Measurements from ENCODE around the gene STAU1. TPM values are rescaled to one million over a fixed set of nuclear protein-coding genes. Genes with fewer than 3 reads are reported as not detected.
"Not testable (repeated sequence)": the region's sequence is repeated elsewhere in the genome, so short reads cannot be mapped to it uniquely, and the experiment has no call there.

The STAU1 gene
- total RNA-seq, 1 donor from 2014 or later, result 27.1 TPM

- not testable (repeated sequence) for H3K27ac ChIP-seq (ENCODE audit: low read depth, low read length); H3K9ac ChIP-seq (ENCODE audit: low read depth in 1 of 3, low read length in 3 of 3); H3K4me1 ChIP-seq (ENCODE audit: control insufficient read depth in 3 of 3, insufficient read depth in 3 of 3, low read length in 3 of 3); H3K4me3 ChIP-seq (ENCODE audit: low read length in 3 of 3); H3K9me3 ChIP-seq (ENCODE audit: control insufficient read depth in 3 of 3, low read length in 3 of 3); H3K27me3 ChIP-seq (ENCODE audit: control insufficient read depth in 3 of 3, insufficient read depth in 3 of 3, low read length in 3 of 3)
- H3K36me3 ChIP-seq (ENCODE audit: control insufficient read depth in 3 of 3, insufficient read depth in 3 of 3, low read length in 3 of 3), result peaks cover 10 to 23% (median 17%) of the 10 kb centered on the region in 3 donors
These were observed 53.3 kb downstream of the STAU1 start for GRCh38 chr20:49134797-49135196.

- H3K9me3 ChIP-seq (ENCODE audit: control insufficient read depth in 3 of 3, low read length in 3 of 3), result no peaks in the 10 kb centered on the region
- no peaks in the 10 kb centered on the region for H3K27me3 ChIP-seq (ENCODE audit: control insufficient read depth in 3 of 3, insufficient read depth in 3 of 3, low read length in 3 of 3)
- peak overlapping the region in 1 of 3 donors; percentile 46 for H3K9ac ChIP-seq (ENCODE audit: low read depth in 1 of 3, low read length in 3 of 3)
- H3K4me3 ChIP-seq (ENCODE audit: low read length in 3 of 3), result no peak overlapping the region
- H3K4me1 ChIP-seq (ENCODE audit: control insufficient read depth in 3 of 3, insufficient read depth in 3 of 3, low read length in 3 of 3), result peaks cover 0 to 4% (median 3%) of the 10 kb centered on the region in 3 donors
- H3K36me3 ChIP-seq (ENCODE audit: control insufficient read depth in 3 of 3, insufficient read depth in 3 of 3, low read length in 3 of 3), result peaks cover 8 to 23% (median 17%) of the 10 kb centered on the region in 3 donors
- no peak overlapping the region for H3K27ac ChIP-seq (ENCODE audit: low read depth, low read length)
These were observed 54.6 kb downstream of the STAU1 start for GRCh38 chr20:49133571-49133970.

GRCh38 chr20:49132995-49133478 is 55.1 kb downstream of the STAU1 start:
- Histone ChIP-seq H3K4me3 (ENCODE audit: low read length in 3 of 3) (no peak overlapping the region), H3K9ac (ENCODE audit: low read depth in 1 of 3, low read length in 3 of 3) (peak overlapping the region in 1 of 3 donors; percentile 46), H3K36me3 (ENCODE audit: control insufficient read depth in 3 of 3, insufficient read depth in 3 of 3, low read length in 3 of 3) (peaks cover 8 to 23% (median 17%) of the 10 kb centered on the region in 3 donors), H3K9me3 (ENCODE audit: control insufficient read depth in 3 of 3, low read length in 3 of 3) (no peaks in the 10 kb centered on the region), H3K27me3 (ENCODE audit: control insufficient read depth in 3 of 3, insufficient read depth in 3 of 3, low read length in 3 of 3) (no peaks in the 10 kb centered on the region), H3K4me1 (ENCODE audit: control insufficient read depth in 3 of 3, insufficient read depth in 3 of 3, low read length in 3 of 3) (peaks cover 0 to 4% (median 3%) of the 10 kb centered on the region in 3 donors), H3K27ac (ENCODE audit: low read depth, low read length) (no peak overlapping the region)

GRCh38 chr20:49123982-49124381 is 64.2 kb downstream of the STAU1 start:
- no peak overlapping the region for H3K9ac ChIP-seq (ENCODE audit: low read depth in 1 of 3, low read length in 3 of 3)
- no peaks in the 10 kb centered on the region for H3K4me1 ChIP-seq (ENCODE audit: control insufficient read depth in 3 of 3, insufficient read depth in 3 of 3, low read length in 3 of 3)
- no peaks in the 10 kb centered on the region for H3K9me3 ChIP-seq (ENCODE audit: control insufficient read depth in 3 of 3, low read length in 3 of 3)
- no peak overlapping the region for H3K4me3 ChIP-seq (ENCODE audit: low read length in 3 of 3)
- peaks cover 25 to 34% (median 25%) of the 10 kb centered on the region in 3 donors for H3K36me3 ChIP-seq (ENCODE audit: control insufficient read depth in 3 of 3, insufficient read depth in 3 of 3, low read length in 3 of 3)
- no peaks in the 10 kb centered on the region for H3K27me3 ChIP-seq (ENCODE audit: control insufficient read depth in 3 of 3, insufficient read depth in 3 of 3, low read length in 3 of 3)
- no peak overlapping the region for H3K27ac ChIP-seq (ENCODE audit: low read depth, low read length)

- peaks cover 33 to 44% (median 35%) of the 10 kb centered on the region in 3 donors for H3K36me3 ChIP-seq (ENCODE audit: control insufficient read depth in 3 of 3, insufficient read depth in 3 of 3, low read length in 3 of 3)
- H3K4me1 ChIP-seq (ENCODE audit: control insufficient read depth in 3 of 3, insufficient read depth in 3 of 3, low read length in 3 of 3), result no peaks in the 10 kb centered on the region
- no peak overlapping the region for H3K27ac ChIP-seq (ENCODE audit: low read depth, low read length)
These were observed 65.2 kb downstream of the STAU1 start for GRCh38 chr20:49122920-49123319.

GRCh38 chr20:49119988-49120387 is 68.1 kb downstream of the STAU1 start:
- Histone ChIP-seq H3K27me3 (ENCODE audit: control insufficient read depth in 3 of 3, insufficient read depth in 3 of 3, low read length in 3 of 3) (no peaks in the 10 kb centered on the region), H3K27ac (ENCODE audit: low read depth, low read length) (no peak overlapping the region), H3K9me3 (ENCODE audit: control insufficient read depth in 3 of 3, low read length in 3 of 3) (no peaks in the 10 kb centered on the region), H3K4me3 (ENCODE audit: low read length in 3 of 3) (no peak overlapping the region), H3K36me3 (ENCODE audit: control insufficient read depth in 3 of 3, insufficient read depth in 3 of 3, low read length in 3 of 3) (peaks cover 56 to 68% (median 58%) of the 10 kb centered on the region in 3 donors), H3K4me1 (ENCODE audit: control insufficient read depth in 3 of 3, insufficient read depth in 3 of 3, low read length in 3 of 3) (no peaks in the 10 kb centered on the region), H3K9ac (ENCODE audit: low read depth in 1 of 3, low read length in 3 of 3) (no peak overlapping the region)

More at GRCh38 chr20:49122920-49123319, 65.2 kb downstream of the STAU1 start:
- H3K9me3 ChIP-seq (ENCODE audit: control insufficient read depth in 3 of 3, low read length in 3 of 3), result no peaks in the 10 kb centered on the region
- H3K4me3 ChIP-seq (ENCODE audit: low read length in 3 of 3), result no peak overlapping the region
- H3K9ac ChIP-seq (ENCODE audit: low read depth in 1 of 3, low read length in 3 of 3), result no peak overlapping the region
- no peaks in the 10 kb centered on the region for H3K27me3 ChIP-seq (ENCODE audit: control insufficient read depth in 3 of 3, insufficient read depth in 3 of 3, low read length in 3 of 3)

- Histone ChIP-seq H3K36me3 (ENCODE audit: control insufficient read depth in 3 of 3, insufficient read depth in 3 of 3, low read length in 3 of 3) (peaks cover 57 to 65% (median 61%) of the 10 kb centered on the region in 3 donors), H3K4me3 (ENCODE audit: low read length in 3 of 3) (no peak overlapping the region), H3K27me3 (ENCODE audit: control insufficient read depth in 3 of 3, insufficient read depth in 3 of 3, low read length in 3 of 3) (no peaks in the 10 kb centered on the region), H3K9me3 (ENCODE audit: control insufficient read depth in 3 of 3, low read length in 3 of 3) (no peaks in the 10 kb centered on the region), H3K4me1 (ENCODE audit: control insufficient read depth in 3 of 3, insufficient read depth in 3 of 3, low read length in 3 of 3) (no peaks in the 10 kb centered on the region), H3K9ac (ENCODE audit: low read depth in 1 of 3, low read length in 3 of 3) (no peak overlapping the region), H3K27ac (ENCODE audit: low read depth, low read length) (no peak overlapping the region)
These were observed 69.8 kb downstream of the STAU1 start for GRCh38 chr20:49118307-49118706.

- Histone ChIP-seq H3K27ac (ENCODE audit: low read depth, low read length) (no peak overlapping the region), H3K4me1 (ENCODE audit: control insufficient read depth in 3 of 3, insufficient read depth in 3 of 3, low read length in 3 of 3) (no peaks in the 10 kb centered on the region), H3K36me3 (ENCODE audit: control insufficient read depth in 3 of 3, insufficient read depth in 3 of 3, low read length in 3 of 3) (peaks cover 64 to 69% (median 66%) of the 10 kb centered on the region in 3 donors), H3K9me3 (ENCODE audit: control insufficient read depth in 3 of 3, low read length in 3 of 3) (no peaks in the 10 kb centered on the region), H3K27me3 (ENCODE audit: control insufficient read depth in 3 of 3, insufficient read depth in 3 of 3, low read length in 3 of 3) (no peaks in the 10 kb centered on the region), H3K4me3 (ENCODE audit: low read length in 3 of 3) (no peak overlapping the region), H3K9ac (ENCODE audit: low read depth in 1 of 3, low read length in 3 of 3) (no peak overlapping the region)
These were observed 72.6 kb downstream of the STAU1 start for GRCh38 chr20:49115564-49115963.

- H3K9ac ChIP-seq (ENCODE audit: low read depth in 1 of 3, low read length in 3 of 3), result no peak overlapping the region
- no peaks in the 10 kb centered on the region for H3K4me1 ChIP-seq (ENCODE audit: control insufficient read depth in 3 of 3, insufficient read depth in 3 of 3, low read length in 3 of 3)
- H3K27me3 ChIP-seq (ENCODE audit: control insufficient read depth in 3 of 3, insufficient read depth in 3 of 3, low read length in 3 of 3), result no peaks in the 10 kb centered on the region
- peaks cover 44 to 49% (median 44%) of the 10 kb centered on the region in 3 donors for H3K36me3 ChIP-seq (ENCODE audit: control insufficient read depth in 3 of 3, insufficient read depth in 3 of 3, low read length in 3 of 3)
- H3K4me3 ChIP-seq (ENCODE audit: low read length in 3 of 3), result no peak overlapping the region
- no peaks in the 10 kb centered on the region for H3K9me3 ChIP-seq (ENCODE audit: control insufficient read depth in 3 of 3, low read length in 3 of 3)
- no peak overlapping the region for H3K27ac ChIP-seq (ENCODE audit: low read depth, low read length)
These were observed 75.4 kb downstream of the STAU1 start for GRCh38 chr20:49112596-49113274.

Measured in skeletal muscle tissue (tissue), 4 donors.